ENCODE measurements around the gene CREG2.

Gene CREG2

GRCh38 chr2:101296371-101296770, 90.9 kb downstream of the CREG2 start:
- H3K9ac ChIP-seq (ENCODE audit: low read length): no peak overlapping the region
- H3K27me3 ChIP-seq (ENCODE audit: control insufficient read depth, insufficient read depth, low read length): no peaks in the 10 kb centered on the region
- H3K9me3 ChIP-seq (ENCODE audit: control insufficient read depth, low read length): no peaks in the 10 kb centered on the region
- H3K36me3 ChIP-seq (ENCODE audit: control insufficient read depth, insufficient read depth, low read length): no peaks in the 10 kb centered on the region
- no peak overlapping the region for H3K4me3 ChIP-seq (ENCODE audit: low read length)
- H3K4me1 ChIP-seq (ENCODE audit: control insufficient read depth, insufficient read depth, low read length): peaks cover 24% of the 10 kb centered on the region

GRCh38 chr2:101295895-101296294, 91.4 kb downstream of the CREG2 start:
- Histone ChIP-seq H3K4me1 (ENCODE audit: control insufficient read depth, insufficient read depth, low read length) (peaks cover 24% of the 10 kb centered on the region), H3K36me3 (ENCODE audit: control insufficient read depth, insufficient read depth, low read length) (no peaks in the 10 kb centered on the region), H3K4me3 (ENCODE audit: low read length) (no peak overlapping the region)

More at GRCh38 chr2:101295895-101296294, 91.4 kb downstream of the CREG2 start:
- Histone ChIP-seq H3K9ac (ENCODE audit: low read length) (no peak overlapping the region), H3K27me3 (ENCODE audit: control insufficient read depth, insufficient read depth, low read length) (no peaks in the 10 kb centered on the region), H3K9me3 (ENCODE audit: control insufficient read depth, low read length) (no peaks in the 10 kb centered on the region)
